ENCODE measurements around the gene F8.

Gene F8

GRCh38 chrX:154809939-154810665, 212.4 kb downstream of the F8 start:
- DNase-seq, result no peak

- no peak for DNase-seq
Measured at GRCh38 chrX:154806837-154807501, 215.6 kb downstream of the F8 start.

GRCh38 chrX:154805696-154806091, 216.8 kb downstream of the F8 start:
- DNase-seq, result no peak

GRCh38 chrX:154804957-154805695, 217.4 kb downstream of the F8 start, which contains the start of gene MPP1:
MPP1 (minus strand) TSS chrX:154805485; CDS start chrX:154805373, 112 bp downstream.
- peak; percentile 42 for DNase-seq

GRCh38 chrX:154804261-154804956, 218.1 kb downstream of the F8 start:
- DNase-seq, result no peak

GRCh38 chrX:154802947-154803346, 219.6 kb downstream of the F8 start:
- no peak for DNase-seq

GRCh38 chrX:154800478-154801210, 221.9 kb downstream of the F8 start:
- no peak for DNase-seq

- no peak for DNase-seq
Measured at GRCh38 chrX:154799556-154800348, 222.8 kb downstream of the F8 start.

GRCh38 chrX:154797006-154797405, 225.5 kb downstream of the F8 start:
- no peak for DNase-seq

GRCh38 chrX:154795016-154795415, 227.5 kb downstream of the F8 start:
- no peak for DNase-seq

- no peak for DNase-seq
Measured at GRCh38 chrX:154793084-154793795, 229.3 kb downstream of the F8 start.

GRCh38 chrX:154791939-154792338, 230.6 kb downstream of the F8 start:
- DNase-seq, result no peak

GRCh38 chrX:154791467-154791866, 231.1 kb downstream of the F8 start:
- no peak for DNase-seq

All from NK-92 treated with Interleukin-12 subunit alpha and Interleukin-12 subunit beta, amount 100 ng/mL, for 24 hours (cell line).